ENCODE data around the gene SPI1.
"Not testable (repeated sequence)": the region's sequence is repeated elsewhere in the genome, so short reads cannot be mapped to it uniquely, and the experiment has no call there.

SPI1 gene

DNA sequence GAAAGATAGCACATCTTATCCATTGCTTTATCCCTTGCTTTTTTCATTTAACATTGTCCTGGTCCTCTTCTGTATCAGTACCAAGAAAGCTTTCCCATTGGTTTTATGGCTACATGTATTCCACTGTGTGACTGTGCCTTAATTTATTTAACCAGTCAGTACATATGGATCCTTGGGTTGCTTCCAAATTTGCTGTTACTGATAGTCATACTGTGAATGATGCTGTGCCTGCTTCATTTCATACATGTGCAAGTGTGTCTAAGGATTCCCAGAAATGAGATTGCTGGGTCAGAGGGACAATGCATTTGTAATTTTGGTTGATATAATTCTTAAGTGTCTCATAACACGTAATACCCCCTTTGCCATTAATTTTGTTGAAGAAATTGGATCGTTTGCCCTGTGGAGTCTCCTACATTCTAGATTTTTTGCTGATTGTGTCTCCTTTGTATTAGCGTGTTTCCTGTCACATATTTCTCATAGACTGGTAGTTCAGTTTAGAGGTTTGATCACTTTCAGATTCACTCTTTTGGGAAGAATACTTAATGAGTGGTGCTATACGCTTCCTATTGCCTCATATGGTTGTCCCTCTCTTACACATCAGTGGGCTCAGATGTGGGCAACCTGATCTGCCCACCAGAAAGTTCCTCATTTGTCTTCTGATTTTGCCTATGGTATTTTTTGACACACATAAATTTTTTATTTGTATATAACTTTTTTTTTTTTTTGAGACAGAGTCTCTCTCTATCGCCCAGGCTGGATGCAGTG is 61.1 kb downstream of the SPI1 start:
- no peak for DNase-seq

DNA sequence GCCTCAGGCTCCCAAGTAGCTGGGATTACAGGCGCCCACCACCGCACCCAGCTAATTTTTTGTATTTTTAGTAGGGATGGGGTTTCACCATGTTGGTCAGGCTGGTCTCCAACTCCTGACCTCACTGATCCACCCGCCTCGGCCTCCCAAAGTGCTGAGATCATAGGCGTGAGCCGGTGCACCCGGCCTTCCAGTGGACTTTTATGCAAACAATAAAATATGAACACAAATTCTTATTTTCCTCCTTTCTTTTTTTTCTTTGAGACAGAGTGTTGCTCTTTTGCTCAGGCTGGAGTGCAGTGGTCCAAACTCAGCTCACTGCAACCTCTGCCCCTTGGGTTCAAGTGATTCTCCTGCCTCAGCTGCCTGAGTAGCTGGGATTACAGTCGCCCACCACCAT is 61.8 kb downstream of the SPI1 start:
- DNase-seq: not testable (repeated sequence)

DNA sequence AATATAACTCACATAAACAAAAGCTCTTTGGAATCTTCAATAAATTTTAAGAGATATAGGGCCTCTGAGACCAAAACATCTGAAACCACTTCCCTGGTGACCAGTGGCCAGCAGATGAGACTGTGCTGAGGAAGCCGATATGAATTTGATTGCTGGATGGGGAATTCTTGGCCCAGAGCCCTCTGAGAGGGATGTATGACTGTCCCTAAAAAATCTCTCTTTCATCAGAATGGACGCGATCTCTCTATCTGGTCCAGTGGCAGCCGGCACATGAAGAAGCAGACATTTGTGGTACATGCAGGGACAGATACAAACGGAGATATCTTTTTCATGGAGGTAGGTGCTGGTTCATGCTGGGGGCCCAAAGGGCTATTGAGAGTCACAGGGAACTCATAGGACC is 63.4 kb downstream of the SPI1 start:
- DNase-seq: no peak

DNA sequence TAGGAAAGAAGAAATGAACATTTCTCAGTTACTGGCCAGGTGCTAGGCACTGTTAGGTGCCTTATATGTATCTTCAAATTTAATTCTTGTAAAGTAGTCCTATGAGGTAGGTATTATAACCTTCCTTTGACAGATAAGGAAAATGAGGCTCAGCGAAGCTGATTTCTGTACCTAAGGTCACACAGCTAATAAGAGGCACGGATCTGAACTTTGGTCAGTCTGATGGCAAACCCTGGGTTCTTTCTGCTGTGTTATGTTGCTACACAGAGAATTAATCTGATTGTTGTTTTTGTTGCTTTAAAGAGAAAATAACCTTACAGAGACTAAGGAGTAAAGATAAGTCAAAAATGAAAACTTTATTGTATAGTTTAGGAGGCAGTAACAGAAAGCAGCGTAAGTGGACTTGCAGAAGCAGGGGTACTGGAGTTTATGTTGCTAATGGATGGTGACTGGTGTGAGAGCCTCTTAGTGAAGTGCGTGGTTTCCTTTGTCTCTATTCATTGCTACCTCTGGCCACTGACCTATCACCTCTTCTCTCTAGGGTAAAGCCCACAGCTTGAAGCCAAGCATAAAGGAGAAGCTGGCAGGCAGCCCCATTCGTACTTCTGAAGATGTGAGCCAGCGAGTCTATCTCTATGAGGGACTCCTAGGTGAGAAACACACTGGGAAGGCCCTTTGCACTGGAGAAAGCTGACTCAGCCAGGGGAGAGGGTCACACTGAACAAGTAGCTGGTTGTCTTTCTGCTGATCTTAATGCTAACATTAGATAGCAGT is 70.1 kb downstream of the SPI1 start:
- no peak for DNase-seq

DNA sequence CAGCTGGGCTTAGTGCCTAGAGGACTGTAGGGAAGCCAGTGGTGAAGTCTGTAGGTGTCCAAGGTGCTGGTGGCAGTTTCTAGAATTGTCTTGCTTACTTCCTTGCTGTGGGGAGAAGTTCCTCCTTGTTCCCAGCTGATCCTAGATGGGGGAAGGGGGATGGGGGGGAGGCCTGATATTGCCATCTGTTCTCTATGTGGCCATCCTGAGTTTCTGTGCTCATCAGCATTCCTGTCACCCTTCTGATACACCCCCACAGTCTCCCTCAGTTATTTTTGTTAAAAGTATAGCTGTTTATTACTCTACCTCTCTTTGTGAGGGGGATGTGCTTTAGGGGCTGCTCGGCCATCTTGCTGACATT is 71.9 kb downstream of the SPI1 start:
- DNase-seq: no peak

DNA sequence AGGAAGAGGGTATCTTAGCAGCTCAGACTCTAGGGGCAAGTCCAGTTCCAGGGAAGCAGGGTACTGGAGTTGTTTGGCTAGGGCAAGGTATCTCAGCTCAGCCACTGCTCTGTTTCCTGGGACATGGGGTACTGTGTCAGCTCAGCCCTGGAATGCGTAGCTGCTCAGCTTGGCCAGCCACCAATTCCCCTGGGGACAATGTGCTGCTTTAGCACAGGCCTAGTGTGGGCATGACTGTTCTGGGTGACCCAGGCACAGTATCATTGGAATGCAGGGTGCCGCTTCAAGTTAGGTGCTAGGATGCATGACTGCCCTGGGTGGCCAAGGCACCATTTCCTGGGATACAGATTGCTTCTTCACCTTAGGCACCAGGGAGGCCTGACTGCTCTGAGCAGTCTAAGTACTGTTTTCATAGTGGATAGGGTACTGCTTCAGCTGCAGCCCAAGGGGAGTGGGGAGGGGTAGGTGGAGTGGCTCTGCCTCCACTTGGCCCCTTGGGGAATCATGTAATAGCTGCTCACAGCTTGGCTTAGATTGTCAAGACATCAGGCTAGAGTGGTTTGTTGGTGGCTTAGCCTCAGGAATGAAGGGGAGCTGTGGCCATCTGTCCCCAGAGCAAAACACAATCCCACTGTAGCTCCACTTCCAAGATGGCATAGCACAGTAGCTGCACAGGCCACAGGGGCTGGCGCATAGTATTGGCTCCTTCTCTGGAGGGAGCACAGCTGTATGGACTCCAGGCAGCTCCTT is 72.4 kb downstream of the SPI1 start:
- DNase-seq: no peak

Measured in NCI-H1048 (cell line).